ENCODE measurements around the gene EGFL7.
A peak's percentile ranks its signal among the peaks of the same experiment; 100 is the strongest.

Gene EGFL7

DNA sequence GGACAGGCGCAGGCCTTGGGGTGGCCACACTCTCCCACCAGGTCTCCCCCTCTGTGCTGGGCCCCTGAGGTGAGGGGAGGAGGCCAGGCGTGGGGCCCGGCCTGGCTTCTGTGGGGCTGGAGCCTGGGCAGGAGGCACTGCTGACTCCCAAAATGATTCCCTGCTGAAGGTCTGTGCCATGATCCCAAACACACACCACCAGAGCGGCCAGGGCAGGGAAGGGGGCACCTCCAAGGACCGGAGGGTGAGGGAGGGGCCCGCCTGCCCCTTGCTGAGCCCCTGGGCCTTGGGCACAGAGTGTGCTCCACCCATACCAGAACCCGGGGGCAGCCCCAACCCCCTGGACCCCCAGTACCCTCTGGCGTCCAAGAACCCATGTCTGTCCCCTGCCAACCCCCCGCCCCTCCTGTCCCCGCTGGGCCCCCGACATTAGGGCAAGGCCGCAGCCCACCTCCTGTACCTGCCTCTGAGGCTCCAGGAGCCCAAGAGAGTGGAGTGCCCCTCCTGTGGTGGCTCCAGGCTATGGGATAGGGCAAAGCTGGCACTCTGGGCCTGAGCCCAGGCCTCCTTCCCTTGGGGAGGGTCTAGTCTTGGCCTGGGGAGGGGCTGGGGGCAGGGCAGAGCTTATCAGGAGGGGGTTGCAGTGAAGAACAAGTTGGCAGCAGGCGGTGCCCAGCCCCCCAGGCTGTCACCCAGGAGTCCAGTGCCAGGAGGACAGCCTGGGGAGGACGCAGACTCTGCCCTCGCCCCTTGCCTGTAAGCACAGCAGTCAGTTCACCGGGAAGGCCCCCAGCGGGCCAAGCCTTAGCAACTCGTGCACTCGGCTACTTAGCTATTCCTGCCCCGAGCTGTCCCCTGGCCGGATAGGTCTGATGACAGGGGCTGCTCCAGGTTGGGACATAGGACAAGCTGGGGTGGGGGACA, 2.6 kb upstream of the EGFL7 start:
- H3K27me3 ChIP-seq (ENCODE audit: control insufficient read depth, insufficient read depth, low read length), result peaks cover 28% of the 10 kb centered on the region
- no peak overlapping the region for H3K9ac ChIP-seq (ENCODE audit: low read depth, low read length)
- peaks cover 7% of the 10 kb centered on the region for H3K4me1 ChIP-seq (ENCODE audit: control insufficient read depth, insufficient read depth, low read length)
- no peak overlapping the region for H3K4me2 ChIP-seq (ENCODE audit: low read length)
- no peak overlapping the region for H3K4me3 ChIP-seq (ENCODE audit: low read length)
- no peaks in the 10 kb centered on the region for H3K9me3 ChIP-seq (replicated peaks; ENCODE audit: low read length)
- H3K36me3 ChIP-seq (ENCODE audit: insufficient read depth, low read length), result no peaks in the 10 kb centered on the region

- H3K4me1 ChIP-seq (ENCODE audit: control insufficient read depth, insufficient read depth, low read length), result peaks cover 6% of the 10 kb centered on the region
- peaks cover 28% of the 10 kb centered on the region for H3K27me3 ChIP-seq (ENCODE audit: control insufficient read depth, insufficient read depth, low read length)
- no peaks in the 10 kb centered on the region for H3K9me3 ChIP-seq (replicated peaks; ENCODE audit: low read length)
- H3K9ac ChIP-seq (ENCODE audit: low read depth, low read length), result no peak overlapping the region
- H3K4me2 ChIP-seq (ENCODE audit: low read length), result no peak overlapping the region
- no peaks in the 10 kb centered on the region for H3K36me3 ChIP-seq (ENCODE audit: insufficient read depth, low read length)
- H3K4me3 ChIP-seq (ENCODE audit: low read length), result no peak overlapping the region
Observed at GRCh38 chr9:136660971-136661550, 1.7 kb upstream of the EGFL7 start.

- H3K27me3 ChIP-seq (ENCODE audit: control insufficient read depth, insufficient read depth, low read length), result peaks cover 31% of the 10 kb centered on the region
- no peaks in the 10 kb centered on the region for H3K9me3 ChIP-seq (replicated peaks; ENCODE audit: low read length)
- H3K9ac ChIP-seq (ENCODE audit: low read depth, low read length), result no peak overlapping the region
- peaks cover 4% of the 10 kb centered on the region for H3K4me1 ChIP-seq (ENCODE audit: control insufficient read depth, insufficient read depth, low read length)
- H3K4me2 ChIP-seq (ENCODE audit: low read length), result no peak overlapping the region
- no peak overlapping the region for H3K4me3 ChIP-seq (ENCODE audit: low read length)
- no peaks in the 10 kb centered on the region for H3K36me3 ChIP-seq (ENCODE audit: insufficient read depth, low read length)
Observed at GRCh38 chr9:136661641-136662325, 933 bp upstream of the EGFL7 start.

- no peak overlapping the region for H3K9ac ChIP-seq (ENCODE audit: low read depth, low read length)
- H3K9me3 ChIP-seq (replicated peaks; ENCODE audit: low read length), result no peaks in the 10 kb centered on the region
- peaks cover 4% of the 10 kb centered on the region for H3K4me1 ChIP-seq (ENCODE audit: control insufficient read depth, insufficient read depth, low read length)
- no peak overlapping the region for H3K4me3 ChIP-seq (ENCODE audit: low read length)
- peaks cover 28% of the 10 kb centered on the region for H3K27me3 ChIP-seq (ENCODE audit: control insufficient read depth, insufficient read depth, low read length)
- no peaks in the 10 kb centered on the region for H3K36me3 ChIP-seq (ENCODE audit: insufficient read depth, low read length)
- H3K4me2 ChIP-seq (ENCODE audit: low read length), result no peak overlapping the region
Observed at GRCh38 chr9:136662326-136662655, 425 bp upstream of the EGFL7 start.

- no peak overlapping the region for H3K9ac ChIP-seq (ENCODE audit: low read depth, low read length)
- peak overlapping the region; percentile 78 for H3K4me2 ChIP-seq (ENCODE audit: low read length)
- no peak overlapping the region for H3K4me3 ChIP-seq (ENCODE audit: low read length)
- H3K4me1 ChIP-seq (ENCODE audit: control insufficient read depth, insufficient read depth, low read length), result peaks cover 4% of the 10 kb centered on the region
- peaks cover 8% of the 10 kb centered on the region for H3K27me3 ChIP-seq (ENCODE audit: control insufficient read depth, insufficient read depth, low read length)
- no peaks in the 10 kb centered on the region for H3K9me3 ChIP-seq (replicated peaks; ENCODE audit: low read length)
- no peaks in the 10 kb centered on the region for H3K36me3 ChIP-seq (ENCODE audit: insufficient read depth, low read length)
Observed at GRCh38 chr9:136664000-136664915, 1.5 kb downstream of the EGFL7 start.

DNA sequence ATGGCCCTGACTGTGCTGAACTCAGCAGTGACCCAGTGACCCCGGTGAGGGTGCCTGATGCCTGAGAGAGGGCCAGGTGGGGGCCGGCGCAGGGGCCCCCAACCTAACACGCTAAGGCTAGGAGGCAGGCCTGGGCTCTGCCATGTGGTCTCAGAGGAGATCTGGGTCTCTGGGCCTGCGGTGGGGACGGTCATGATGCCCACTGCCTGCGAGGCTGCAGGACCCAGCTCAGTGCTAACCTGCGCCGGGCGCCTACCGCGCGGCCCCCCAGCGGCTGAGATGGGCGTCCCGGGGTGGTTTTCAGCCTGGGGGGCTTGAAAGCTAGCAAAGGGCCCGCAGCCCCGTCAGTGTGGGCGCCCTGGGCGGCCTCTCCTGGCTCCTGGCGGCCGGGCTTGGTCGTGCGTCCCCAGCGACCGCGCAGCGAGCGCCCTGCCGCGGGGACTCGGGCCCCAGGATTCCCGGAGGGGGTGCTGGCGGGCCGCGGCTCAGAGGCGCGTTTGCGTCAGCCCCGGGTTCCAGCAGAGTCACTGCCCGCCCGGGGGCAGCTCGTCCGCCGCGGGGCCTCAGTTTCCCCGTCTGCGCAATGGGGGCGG, 2.5 kb downstream of the EGFL7 start:
- Histone ChIP-seq H3K9me3 (replicated peaks; ENCODE audit: low read length) (no peaks in the 10 kb centered on the region), H3K36me3 (ENCODE audit: insufficient read depth, low read length) (no peaks in the 10 kb centered on the region), H3K4me1 (ENCODE audit: control insufficient read depth, insufficient read depth, low read length) (peaks cover 4% of the 10 kb centered on the region), H3K27me3 (ENCODE audit: control insufficient read depth, insufficient read depth, low read length) (peaks cover 4% of the 10 kb centered on the region), H3K9ac (ENCODE audit: low read depth, low read length) (no peak overlapping the region), H3K4me3 (ENCODE audit: low read length) (peak overlapping the region; percentile 59), H3K4me2 (ENCODE audit: low read length) (peak overlapping the region; percentile 78)

- H3K4me1 ChIP-seq (ENCODE audit: control insufficient read depth, insufficient read depth, low read length), result peaks cover 4% of the 10 kb centered on the region
- no peaks in the 10 kb centered on the region for H3K36me3 ChIP-seq (ENCODE audit: insufficient read depth, low read length)
- H3K9ac ChIP-seq (ENCODE audit: low read depth, low read length), result no peak overlapping the region
- H3K4me3 ChIP-seq (ENCODE audit: low read length), result peak overlapping the region; percentile 59
- no peaks in the 10 kb centered on the region for H3K9me3 ChIP-seq (replicated peaks; ENCODE audit: low read length)
- H3K27me3 ChIP-seq (ENCODE audit: control insufficient read depth, insufficient read depth, low read length), result peaks cover 8% of the 10 kb centered on the region
- peak overlapping the region; percentile 78 for H3K4me2 ChIP-seq (ENCODE audit: low read length)
Observed at GRCh38 chr9:136665704-136666371, 3.1 kb downstream of the EGFL7 start.

GRCh38 chr9:136666372-136667213, 3.9 kb downstream of the EGFL7 start:
- Histone ChIP-seq H3K9me3 (replicated peaks; ENCODE audit: low read length) (no peaks in the 10 kb centered on the region), H3K4me2 (ENCODE audit: low read length) (peak overlapping the region; percentile 77), H3K27me3 (ENCODE audit: control insufficient read depth, insufficient read depth, low read length) (peaks cover 8% of the 10 kb centered on the region), H3K36me3 (ENCODE audit: insufficient read depth, low read length) (no peaks in the 10 kb centered on the region), H3K4me1 (ENCODE audit: control insufficient read depth, insufficient read depth, low read length) (peaks cover 4% of the 10 kb centered on the region), H3K9ac (ENCODE audit: low read depth, low read length) (no peak overlapping the region), H3K4me3 (ENCODE audit: low read length) (peak overlapping the region; percentile 54)

- H3K4me1 ChIP-seq (ENCODE audit: control insufficient read depth, insufficient read depth, low read length), result peaks cover 4% of the 10 kb centered on the region
- peaks cover 8% of the 10 kb centered on the region for H3K27me3 ChIP-seq (ENCODE audit: control insufficient read depth, insufficient read depth, low read length)
- H3K9me3 ChIP-seq (replicated peaks; ENCODE audit: low read length), result no peaks in the 10 kb centered on the region
- no peak overlapping the region for H3K4me2 ChIP-seq (ENCODE audit: low read length)
- no peak overlapping the region for H3K9ac ChIP-seq (ENCODE audit: low read depth, low read length)
- no peaks in the 10 kb centered on the region for H3K36me3 ChIP-seq (ENCODE audit: insufficient read depth, low read length)
- no peak overlapping the region for H3K4me3 ChIP-seq (ENCODE audit: low read length)
Observed at GRCh38 chr9:136667214-136667939, 4.7 kb downstream of the EGFL7 start.
